ENCODE data around the gene PAMR1.

GRCh38 chr11:35485656-35486322 lies 39.6 kb downstream of the PAMR1 start:
- no peak for TF ChIP-seq POLR2A (IDR thresholded peaks at IDR 0.05)
- TF ChIP-seq CTCF (IDR thresholded peaks at IDR 0.05) = peak; percentile 49 to 92 (median 77)
- no peak for TF ChIP-seq EP300 (IDR thresholded peaks at IDR 0.05)
- no peak for TF ChIP-seq POLR2AphosphoS5 (IDR thresholded peaks at IDR 0.05)
